ENCODE results near the gene FCRLB.

- TF ChIP-seq POLR2A (IDR thresholded peaks at IDR 0.05) (no peak), CTCF (IDR thresholded peaks at IDR 0.05) (no peak)
Observed at GRCh38 chr1:161688946-161689345, 32.4 kb upstream of the FCRLB start.
